Skeletal muscle tissue (tissue), 4 donors: ENCODE data around the gene SLC9A4. TPM values are rescaled to one million over a fixed set of nuclear protein-coding genes. Genes with fewer than 3 reads are reported as not detected.

ENCODE experiments used
- H3K27ac ChIP-seq: one replicate; pipeline ENCODE4 v1.7.0; 2013; ENCODE audit warnings: mild to moderate bottlenecking, low read depth, low read length, inconsistent platforms
- H3K27me3 ChIP-seq, 3 donors: one replicate each; pipeline ENCODE4 v1.7.0; 2013; ENCODE audit warnings: low read length in 3 of 3; ENCODE audit not compliant: control insufficient read depth in 3 of 3, insufficient read depth in 3 of 3
- H3K36me3 ChIP-seq, 3 donors: one replicate each; pipeline ENCODE4 v1.7.0; 2013; ENCODE audit warnings: low read length in 3 of 3; ENCODE audit not compliant: control insufficient read depth in 3 of 3, insufficient read depth in 3 of 3
- H3K4me1 ChIP-seq, 3 donors: one replicate each; pipeline ENCODE4 v1.7.0; 2013; ENCODE audit warnings: low read length in 3 of 3, mild to moderate bottlenecking in 3 of 3; ENCODE audit not compliant: control insufficient read depth in 3 of 3, insufficient read depth in 3 of 3
- H3K4me3 ChIP-seq, 3 donors: one replicate each; pipeline ENCODE4 v1.7.0; 2013; ENCODE audit warnings: low read length in 3 of 3
- H3K9ac ChIP-seq, 3 donors: one replicate each; pipeline ENCODE4 v1.7.0; 2013; ENCODE audit warnings: low read length in 3 of 3, mild to moderate bottlenecking in 3 of 3, moderate library complexity in 2 of 3, low read depth in 1 of 3
- H3K9me3 ChIP-seq, 3 donors: one replicate each; pipeline ENCODE4 v1.7.0; 2013; ENCODE audit warnings: low read length in 3 of 3; ENCODE audit not compliant: control insufficient read depth in 3 of 3
- total RNA-seq: library from RNA; depleted of rRNA; stranded (reverse); fragments of >200 nt; gene quantifications from one replicate; pipeline ENCODE4 v1.2.3, GENCODE V29; 2014
- donor health status: Osteomylitis.

Gene SLC9A4, protein sequence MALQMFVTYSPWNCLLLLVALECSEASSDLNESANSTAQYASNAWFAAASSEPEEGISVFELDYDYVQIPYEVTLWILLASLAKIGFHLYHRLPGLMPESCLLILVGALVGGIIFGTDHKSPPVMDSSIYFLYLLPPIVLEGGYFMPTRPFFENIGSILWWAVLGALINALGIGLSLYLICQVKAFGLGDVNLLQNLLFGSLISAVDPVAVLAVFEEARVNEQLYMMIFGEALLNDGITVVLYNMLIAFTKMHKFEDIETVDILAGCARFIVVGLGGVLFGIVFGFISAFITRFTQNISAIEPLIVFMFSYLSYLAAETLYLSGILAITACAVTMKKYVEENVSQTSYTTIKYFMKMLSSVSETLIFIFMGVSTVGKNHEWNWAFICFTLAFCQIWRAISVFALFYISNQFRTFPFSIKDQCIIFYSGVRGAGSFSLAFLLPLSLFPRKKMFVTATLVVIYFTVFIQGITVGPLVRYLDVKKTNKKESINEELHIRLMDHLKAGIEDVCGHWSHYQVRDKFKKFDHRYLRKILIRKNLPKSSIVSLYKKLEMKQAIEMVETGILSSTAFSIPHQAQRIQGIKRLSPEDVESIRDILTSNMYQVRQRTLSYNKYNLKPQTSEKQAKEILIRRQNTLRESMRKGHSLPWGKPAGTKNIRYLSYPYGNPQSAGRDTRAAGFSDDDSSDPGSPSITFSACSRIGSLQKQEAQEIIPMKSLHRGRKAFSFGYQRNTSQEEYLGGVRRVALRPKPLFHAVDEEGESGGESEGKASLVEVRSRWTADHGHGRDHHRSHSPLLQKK
- not detected for total RNA-seq

DNA sequence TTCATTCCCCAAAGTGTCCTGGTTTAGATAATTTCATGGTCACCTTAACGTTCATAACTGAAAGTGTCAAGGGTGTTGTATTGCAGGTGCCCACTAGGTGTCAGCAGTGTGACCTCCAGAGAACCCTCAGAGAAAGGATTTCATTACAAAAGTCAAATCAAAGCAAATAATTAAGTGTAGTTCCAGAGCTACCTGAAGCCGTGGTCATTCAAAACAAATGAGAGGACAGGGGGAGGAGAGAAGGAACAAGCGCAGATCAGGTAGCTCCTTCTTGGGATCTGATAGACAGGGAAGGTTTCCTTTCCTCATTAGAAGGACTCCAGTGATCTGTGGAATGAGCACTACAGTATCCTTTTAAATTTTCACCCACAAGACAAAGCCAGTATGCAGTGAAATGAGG lies at the start of gene SLC9A4:
Gene SLC9A4, plus strand, starts transcription at position 207 of the 400 bp plus-strand sequence. CDS start 534 bp downstream, outside the sequence.
- H3K4me3 ChIP-seq: no peak within 1 kb of the TSS
- H3K36me3 ChIP-seq: no peaks in the 10 kb centered on the region
- no peaks in the 10 kb centered on the region for H3K4me1 ChIP-seq
- H3K9ac ChIP-seq: no peak within 1 kb of the TSS
- no peaks in the 10 kb centered on the region for H3K27me3 ChIP-seq
- H3K27ac ChIP-seq: no peak within 1 kb of the TSS
- H3K9me3 ChIP-seq: no peaks in the 10 kb centered on the region

DNA sequence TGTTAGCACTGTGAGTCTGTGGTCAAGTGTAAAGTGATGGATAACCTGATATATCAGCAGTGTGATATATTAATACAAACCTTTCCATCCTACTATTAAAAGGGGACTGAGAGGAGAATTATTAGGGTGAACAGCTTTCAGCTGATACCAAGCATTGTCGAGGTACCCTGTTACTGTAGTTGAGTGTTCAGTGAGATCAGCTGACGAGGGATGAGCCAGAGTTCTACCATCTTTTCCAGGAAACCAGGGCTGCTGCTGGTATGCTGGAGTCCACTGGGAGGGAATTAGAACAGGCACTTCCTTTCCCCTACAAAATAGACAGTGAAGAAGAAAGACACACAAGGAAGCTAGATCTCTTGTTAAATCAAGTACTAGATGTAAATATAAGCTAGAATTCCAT lies 49.7 kb upstream of the SLC9A4 start:
- Histone ChIP-seq H3K4me3 (no peak overlapping the region), H3K4me1 (no peaks in the 10 kb centered on the region), H3K27me3 (peaks cover 3 to 8% (median 3%) of the 10 kb centered on the region in 3 donors), H3K27ac (no peak overlapping the region), H3K36me3 (no peaks in the 10 kb centered on the region), H3K9me3 (no peaks in the 10 kb centered on the region), H3K9ac (no peak overlapping the region)

DNA sequence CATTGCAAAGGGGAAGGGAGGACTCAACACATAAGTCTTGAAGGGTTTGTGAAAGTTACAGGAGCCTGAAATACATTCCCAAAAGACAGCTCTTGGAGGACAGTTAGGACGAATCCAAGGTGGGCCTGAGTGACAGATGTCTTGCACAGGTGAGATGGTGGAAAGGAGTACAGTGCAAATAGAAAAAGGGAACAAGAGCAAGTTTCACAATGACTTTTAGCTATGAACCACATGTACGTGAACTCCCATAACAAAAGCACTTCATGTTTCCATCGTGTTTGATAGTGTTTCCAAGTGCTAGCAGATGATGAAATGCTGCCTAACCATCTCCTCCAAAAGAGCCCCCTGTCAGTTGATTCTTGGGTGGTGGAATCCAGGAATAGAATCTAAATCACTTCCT lies 48.3 kb upstream of the SLC9A4 start:
- H3K4me3 ChIP-seq: no peak overlapping the region
- H3K9me3 ChIP-seq: no peaks in the 10 kb centered on the region
- no peaks in the 10 kb centered on the region for H3K36me3 ChIP-seq
- H3K27ac ChIP-seq: no peak overlapping the region
- H3K9ac ChIP-seq: no peak overlapping the region
- peaks cover 3 to 8% (median 3%) of the 10 kb centered on the region in 3 donors for H3K27me3 ChIP-seq
- H3K4me1 ChIP-seq: no peaks in the 10 kb centered on the region

DNA sequence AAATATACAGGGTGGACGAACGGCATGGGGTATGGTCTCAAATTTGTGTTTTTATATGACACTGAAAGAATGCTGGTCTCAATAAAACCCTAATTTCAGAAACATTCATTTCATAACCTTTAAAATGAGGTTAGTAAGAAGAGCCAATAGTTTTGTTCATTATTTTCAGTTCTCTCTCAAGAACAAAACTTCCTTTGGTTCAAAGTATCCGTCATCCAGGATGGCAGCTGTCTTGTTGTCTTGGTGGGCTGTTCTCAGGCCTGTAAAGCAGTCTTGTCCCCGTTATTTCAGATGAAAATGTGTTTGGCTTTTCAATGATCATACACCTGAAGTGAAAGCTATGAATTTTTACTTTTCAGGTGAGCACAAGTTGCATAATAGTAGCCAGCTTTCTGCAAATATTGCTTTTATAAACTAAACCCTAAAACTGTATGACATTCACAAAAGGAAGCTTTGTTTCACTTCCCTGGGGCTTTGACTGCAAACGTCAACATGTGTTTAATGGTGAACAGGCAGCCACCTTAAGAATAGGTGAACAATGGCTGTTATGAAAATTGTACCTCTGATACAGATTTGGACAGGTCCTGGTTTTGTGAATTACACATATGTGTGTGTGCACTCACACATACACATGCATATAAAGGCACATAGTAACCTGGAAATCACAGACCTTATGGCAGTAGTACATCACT lies 47.4 kb upstream of the SLC9A4 start:
- Histone ChIP-seq H3K9ac (no peak overlapping the region), H3K27ac (no peak overlapping the region), H3K27me3 (peaks cover 3 to 8% (median 3%) of the 10 kb centered on the region in 3 donors), H3K9me3 (no peaks in the 10 kb centered on the region), H3K4me1 (no peaks in the 10 kb centered on the region), H3K4me3 (no peak overlapping the region), H3K36me3 (no peaks in the 10 kb centered on the region)

DNA sequence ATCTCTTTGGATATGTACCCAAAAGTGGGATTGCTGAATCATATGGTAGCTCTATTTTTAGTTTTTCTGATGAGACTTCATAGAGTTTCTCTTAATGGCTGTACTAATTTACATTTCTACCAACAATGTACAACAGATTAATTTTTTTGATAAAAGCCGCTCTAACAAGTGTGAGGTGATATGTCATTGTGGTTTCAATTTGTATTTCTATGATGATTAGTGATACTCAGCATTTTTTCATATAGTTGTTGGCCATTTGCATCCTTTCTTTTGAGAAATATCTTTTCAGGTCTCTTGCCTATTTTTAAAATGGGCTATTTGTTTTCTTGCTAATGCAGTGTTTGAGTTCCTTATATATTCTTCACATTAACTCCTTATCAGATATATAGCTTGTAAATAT lies 45.8 kb upstream of the SLC9A4 start:
- Histone ChIP-seq H3K9ac (no peak overlapping the region), H3K4me1 (no peaks in the 10 kb centered on the region), H3K27ac (no peak overlapping the region), H3K27me3 (peaks cover 0 to under 1% (median 0%) of the 10 kb centered on the region in 3 donors), H3K4me3 (no peak overlapping the region), H3K9me3 (no peaks in the 10 kb centered on the region), H3K36me3 (no peaks in the 10 kb centered on the region)

DNA sequence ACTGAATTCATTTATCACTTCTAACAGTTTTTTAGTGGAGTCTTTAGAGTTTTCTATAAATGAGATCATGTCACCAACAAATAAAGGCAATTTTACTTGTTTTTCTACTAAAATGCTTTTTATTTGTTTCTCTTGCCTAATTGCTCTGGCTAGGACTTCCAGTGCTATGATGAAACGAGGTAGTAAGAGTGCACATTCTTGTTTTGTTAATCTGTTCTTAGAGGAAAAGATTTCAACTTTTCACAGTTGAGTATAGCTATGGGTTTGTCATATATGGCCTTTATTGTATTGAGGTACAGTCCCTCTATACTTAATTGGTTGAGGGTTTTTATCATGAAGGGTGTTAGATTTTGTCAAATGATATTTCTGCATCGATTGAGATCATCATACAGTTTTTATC lies 44.5 kb upstream of the SLC9A4 start:
- no peak overlapping the region for H3K27ac ChIP-seq
- H3K9ac ChIP-seq: no peak overlapping the region
- H3K4me3 ChIP-seq: no peak overlapping the region
- H3K27me3 ChIP-seq: peaks cover 0 to 2% (median 0%) of the 10 kb centered on the region in 3 donors
- no peaks in the 10 kb centered on the region for H3K4me1 ChIP-seq
- no peaks in the 10 kb centered on the region for H3K9me3 ChIP-seq
- no peaks in the 10 kb centered on the region for H3K36me3 ChIP-seq

DNA sequence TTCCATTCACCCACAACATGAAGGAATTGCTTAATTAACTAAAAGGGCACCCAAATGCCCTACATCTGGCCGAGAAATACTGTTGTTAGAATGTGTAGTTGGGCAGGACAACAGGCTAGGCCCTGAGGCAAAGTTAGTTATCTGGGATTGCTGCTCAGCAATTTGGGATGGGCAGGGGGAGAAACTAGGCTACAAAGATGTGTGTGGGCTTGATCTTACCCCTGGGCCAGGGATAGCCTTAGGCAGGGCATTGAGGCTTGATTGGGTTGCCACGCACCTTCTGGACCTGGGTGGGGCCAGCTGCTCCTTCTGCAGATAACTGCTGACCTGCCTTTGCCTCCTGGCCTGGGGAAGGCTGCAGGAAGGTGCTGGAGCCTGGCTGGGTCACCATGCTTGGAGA lies 40.6 kb upstream of the SLC9A4 start:
- Histone ChIP-seq H3K27ac (no peak overlapping the region), H3K9ac (no peak overlapping the region), H3K4me1 (no peaks in the 10 kb centered on the region), H3K27me3 (peaks cover 0 to 2% (median 0%) of the 10 kb centered on the region in 3 donors), H3K36me3 (no peaks in the 10 kb centered on the region), H3K9me3 (no peaks in the 10 kb centered on the region), H3K4me3 (no peak overlapping the region)

DNA sequence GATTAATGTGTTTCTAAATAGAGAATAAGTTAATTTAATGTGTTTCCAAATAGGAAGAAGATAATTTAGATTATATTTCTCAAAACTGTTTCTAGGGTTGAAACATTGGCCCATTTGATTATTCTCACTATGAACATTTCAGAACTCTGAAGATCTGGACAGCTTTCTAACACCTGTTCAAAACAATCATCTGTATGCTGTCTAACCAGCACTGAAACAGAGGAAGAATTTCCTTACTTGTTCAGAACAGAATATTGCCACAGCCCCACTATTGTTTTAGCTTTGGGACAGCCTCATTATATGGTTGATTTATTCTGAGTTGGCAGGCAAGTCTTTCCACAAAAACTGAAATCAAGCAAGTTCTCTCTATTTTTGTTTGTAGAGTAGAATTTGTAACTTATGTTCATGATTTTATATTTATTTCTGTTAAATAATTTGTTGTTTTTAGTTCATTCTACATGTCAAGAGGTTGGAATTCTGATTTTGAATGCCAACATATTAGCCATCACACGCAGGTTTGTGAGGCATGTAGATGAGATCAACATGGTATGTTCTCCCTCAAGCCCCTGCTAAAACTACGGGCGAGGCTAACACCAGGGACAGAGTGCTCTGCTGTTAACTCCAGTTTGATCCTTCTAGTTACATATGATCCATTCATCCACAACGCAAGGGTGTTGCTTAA lies 38.9 kb upstream of the SLC9A4 start:
- H3K27me3 ChIP-seq: peaks cover 0 to 2% (median 0%) of the 10 kb centered on the region in 3 donors
- H3K36me3 ChIP-seq: no peaks in the 10 kb centered on the region
- H3K9ac ChIP-seq: no peak overlapping the region
- H3K4me3 ChIP-seq: no peak overlapping the region
- no peaks in the 10 kb centered on the region for H3K4me1 ChIP-seq
- H3K9me3 ChIP-seq: no peaks in the 10 kb centered on the region
- H3K27ac ChIP-seq: no peak overlapping the region

DNA sequence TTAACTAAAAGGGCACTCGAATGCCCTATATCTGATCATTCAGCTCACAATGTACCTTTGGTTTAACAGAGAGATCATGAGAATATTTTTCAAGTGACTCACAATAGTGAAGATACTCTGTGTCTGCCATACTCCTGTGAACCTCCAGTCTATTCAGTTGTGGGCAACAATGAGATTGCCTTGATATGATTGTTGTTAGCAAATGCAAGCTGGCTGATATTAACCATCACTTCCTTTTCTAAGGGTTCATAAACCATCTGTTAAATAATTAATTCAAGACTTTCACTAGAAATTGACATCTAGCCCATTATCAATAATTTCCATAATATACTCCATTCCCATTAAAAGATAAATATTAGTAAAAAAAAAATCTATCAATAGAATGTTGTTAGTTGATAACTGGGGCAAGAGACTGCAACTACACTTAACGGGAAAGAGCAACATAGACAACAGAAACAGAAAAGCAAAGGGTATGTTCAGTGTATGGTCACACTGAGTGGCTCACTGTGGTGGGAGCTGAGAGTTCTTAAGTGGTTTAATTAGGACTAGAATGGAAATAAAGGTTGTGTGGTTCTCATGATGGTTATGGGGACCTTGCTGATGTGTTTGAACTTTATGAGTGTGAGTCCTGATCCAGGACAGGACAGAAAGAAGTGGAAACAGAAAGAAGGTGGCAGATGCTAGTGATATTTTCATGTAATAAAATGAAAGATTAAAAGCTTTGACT lies 38.2 kb upstream of the SLC9A4 start:
- Histone ChIP-seq H3K4me3 (no peak overlapping the region), H3K4me1 (no peaks in the 10 kb centered on the region), H3K36me3 (no peaks in the 10 kb centered on the region), H3K27ac (no peak overlapping the region), H3K27me3 (peaks cover 0 to 2% (median 0%) of the 10 kb centered on the region in 3 donors), H3K9ac (no peak overlapping the region), H3K9me3 (no peaks in the 10 kb centered on the region)
